ENCODE data around the gene PLXNA2.

- no peak for TF ChIP-seq POLR2AphosphoS5 (IDR thresholded peaks at IDR 0.05; ENCODE audit: low read depth, low read length)
- no peak for TF ChIP-seq POLR2A (IDR thresholded peaks at IDR 0.05; ENCODE audit: low read depth, low read length)
- no peak for TF ChIP-seq SPI1 (IDR thresholded peaks at IDR 0.05; ENCODE audit: low read depth, low read length)
- no peak for TF ChIP-seq TAF1 (IDR thresholded peaks at IDR 0.05; ENCODE audit: low read depth, low read length)
- no peak for TF ChIP-seq PAX5 (IDR thresholded peaks at IDR 0.05; ENCODE audit: insufficient read depth, low read length, severe bottlenecking)
- TF ChIP-seq POU2F2 (IDR thresholded peaks at IDR 0.05; ENCODE audit: low read depth, low read length) = no peak
Observed at GRCh38 chr1:208089149-208089548, 155.0 kb downstream of the PLXNA2 start.

Measured in GM12891 (cell line).